ENCODE results near the gene ASB10. TPM values are rescaled to one million over a fixed set of nuclear protein-coding genes. Genes with fewer than 3 reads are reported as not detected.
A peak's percentile ranks its signal among the peaks of the same experiment; 100 is the strongest.

Gene ASB10
- total and polyA plus RNA-seq, 2 of the 8 experiments (the other 6 are each of a cell fraction or from before 2014, with no cell fraction given), result not detected

- Histone ChIP-seq H3K36me3 (ENCODE audit: control insufficient read depth in 2 of 4, insufficient read depth in 4 of 4, low read length in 3 of 4) (peaks cover 0 to 6% (median 0%) of the 10 kb centered on the region in 4 experiments; a peak in 1 of 8 replicates), H4K8ac (ENCODE audit: extremely low read depth, insufficient read depth, low read length) (no peak overlapping the region; the same call in 1 of the 2 replicates), H3K23me2 (ENCODE audit: low read depth, low read length) (no peaks in the 10 kb centered on the region), H3K9me3 (ENCODE audit: insufficient read depth in 2 of 2, low read depth in 1 of 2, low read length in 1 of 2) (peaks cover 1 to 14% of the 10 kb centered on the region in 2 experiments; a peak in 2 of 4 replicates), H4K91ac (replicated peaks; ENCODE audit: insufficient read length, low read length) (no peak overlapping the region), H3K4me1 (replicated peaks in 1 of 4; ENCODE audit: control insufficient read depth in 3 of 4, insufficient read depth in 4 of 4, low read length in 3 of 4) (no peaks in the 10 kb centered on the region; a peak in 1 of 7 replicates), H3K27ac (ENCODE audit: low read depth, low read length) (no peak overlapping the region), H2BK5ac (ENCODE audit: low read depth, low read length) (no peak overlapping the region), H2BK12ac (ENCODE audit: low read depth, low read length) (peak overlapping the region; percentile 76; the same call in 1 of the 2 replicates), H4K5ac (ENCODE audit: insufficient read length, low read depth, low read length) (no peak overlapping the region), H2AK5ac (ENCODE audit: low read depth, low read length) (no peak overlapping the region), H3K4ac (replicated peaks; ENCODE audit: insufficient read length, low read depth, low read length) (no peak overlapping the region), H3K56ac (replicated peaks; ENCODE audit: insufficient read length, low read depth, low read length) (no peak overlapping the region), H3K9ac (replicated peaks in 1 of 4; ENCODE audit: extremely low read depth in 1 of 4, low read depth in 3 of 4, low read length in 3 of 4) (no peak overlapping the region), H3K4me3 (ENCODE audit: extremely low read depth in 1 of 4, insufficient read depth in 2 of 4, low read depth in 3 of 4, low read length in 4 of 4) (no peak overlapping the region), H3K79me1 (ENCODE audit: low read depth, low read length) (no peaks in the 10 kb centered on the region), H3K23ac (ENCODE audit: insufficient read length) (no peak overlapping the region), H2AFZ (ENCODE audit: low read length) (no peak overlapping the region), H2BK120ac (replicated peaks; ENCODE audit: low read depth, low read length) (no peak overlapping the region), H2BK20ac (ENCODE audit: low read length) (no peak overlapping the region), H3K14ac (ENCODE audit: insufficient read length) (no peak overlapping the region), H4K20me1 (replicated peaks in 1 of 2; ENCODE audit: control insufficient read depth in 1 of 2, insufficient read depth in 2 of 2, low read length in 2 of 2) (no peaks in the 10 kb centered on the region), H3K79me2 (ENCODE audit: control insufficient read depth in 1 of 2, insufficient read depth in 2 of 2, low read length in 2 of 2) (no peaks in the 10 kb centered on the region), H3K4me2 (ENCODE audit: insufficient read depth in 1 of 2, low read depth in 2 of 2, low read length in 2 of 2) (no peak overlapping the region), H2BK15ac (ENCODE audit: low read length) (no peak overlapping the region), H3K27me3 (replicated peaks in 1 of 4; ENCODE audit: control insufficient read depth in 3 of 4, extremely low read depth in 1 of 4, insufficient read depth in 3 of 4, low read length in 3 of 4) (peaks cover 10 to 41% (median 31%) of the 10 kb centered on the region in 4 experiments), H3K18ac (ENCODE audit: extremely low read depth, low read length) (no peak overlapping the region)
- WGBS, 2 experiments (ENCODE audit: extremely low coverage in 1 of 2, insufficient coverage in 1 of 2, insufficient read length in 1 of 2, insufficient replicate concordance in 2 of 2, low coverage in 1 of 2, low lambda C conversion rate in 2 of 2, missing lambda C conversion rate in 1 of 2), result 80% methylated on average over 16 of the region's 16 CpGs; no CpG with 5 or more reads in 1 of the 2 experiments
- FAIRE-seq, result no peak
- ChIA-PET POLR2A (ENCODE audit: partially characterized antibody) (interaction anchor here (0.6 to 1.3 kb wide), 3 partner anchors 8 to 781 kb away, joined by 3 to 4 read pairs (median 3); partner anchors contain the start of gene H2BK1), CTCF (ENCODE audit: partially characterized antibody) (interaction anchor here (0.8 to 7.4 kb wide), 22 partner anchors 9 to 157 kb away, joined by 3 to 52 read pairs (median 4); no protein-coding TSS in a partner anchor)
- DNase-seq (ENCODE audit: low read depth in 1 of 2, low spot score in 2 of 2), result no peak
- TF ChIP-seq PHF8 (conservative IDR thresholded peaks at IDR 0.05; ENCODE audit: low read depth, low read length) (no peak), MAFK (IDR thresholded peaks at IDR 0.05; ENCODE audit: low read depth, low read length) (no peak), BCL11A (IDR thresholded peaks at IDR 0.05; ENCODE audit: low read depth in 2 of 2, low read length in 2 of 2) (no peak), CBX8 (IDR thresholded peaks at IDR 0.05; ENCODE audit: borderline replicate concordance, low read depth, low read length) (no peak), SRF (IDR thresholded peaks at IDR 0.05; ENCODE audit: low read depth, low read length) (no peak), ATF2 (IDR thresholded peaks at IDR 0.05; ENCODE audit: low read length) (no peak), RNF2 (IDR thresholded peaks at IDR 0.05; ENCODE audit: borderline replicate concordance, low read depth, low read length, missing control alignments, poor library complexity, severe bottlenecking) (no peak), CTBP2 (IDR thresholded peaks at IDR 0.05; ENCODE audit: borderline replicate concordance, insufficient read depth, insufficient read length, low read length) (no peak), YY1 (IDR thresholded peaks at IDR 0.05; ENCODE audit: low read depth, low read length) (no peak), SIX5 (IDR thresholded peaks at IDR 0.05; ENCODE audit: low read depth, low read length) (no peak)
Observed at GRCh38 chr7:151175047-151175792, 11.8 kb downstream of the ASB10 start.
